ENCODE measurements around the gene CAPSL.
A peak's percentile ranks its signal among the peaks of the same experiment; 100 is the strongest.
"Not testable (repeated sequence)": the region's sequence is repeated elsewhere in the genome, so short reads cannot be mapped to it uniquely, and the experiment has no call there.

Gene CAPSL

DNA sequence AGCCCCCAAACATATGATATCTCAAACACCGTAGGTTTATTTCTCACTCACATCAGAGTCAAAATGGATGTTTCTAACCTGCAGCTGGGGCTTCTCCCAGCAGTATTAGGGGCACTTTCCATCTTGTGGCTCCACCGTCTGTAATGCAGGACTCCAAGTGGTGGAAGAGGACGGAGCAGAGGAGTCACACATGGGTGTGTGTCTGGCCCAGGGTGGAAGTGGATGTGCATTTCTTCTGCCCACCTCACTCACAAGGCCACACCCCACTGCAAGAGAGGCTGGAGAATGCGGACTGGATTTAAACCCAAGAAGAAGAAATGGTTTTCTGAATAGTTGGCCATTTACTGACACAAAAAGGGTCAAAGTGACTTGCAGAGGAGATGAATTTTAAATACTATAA, 67.8 kb downstream of the CAPSL start:
- no peak for DNase-seq

DNA sequence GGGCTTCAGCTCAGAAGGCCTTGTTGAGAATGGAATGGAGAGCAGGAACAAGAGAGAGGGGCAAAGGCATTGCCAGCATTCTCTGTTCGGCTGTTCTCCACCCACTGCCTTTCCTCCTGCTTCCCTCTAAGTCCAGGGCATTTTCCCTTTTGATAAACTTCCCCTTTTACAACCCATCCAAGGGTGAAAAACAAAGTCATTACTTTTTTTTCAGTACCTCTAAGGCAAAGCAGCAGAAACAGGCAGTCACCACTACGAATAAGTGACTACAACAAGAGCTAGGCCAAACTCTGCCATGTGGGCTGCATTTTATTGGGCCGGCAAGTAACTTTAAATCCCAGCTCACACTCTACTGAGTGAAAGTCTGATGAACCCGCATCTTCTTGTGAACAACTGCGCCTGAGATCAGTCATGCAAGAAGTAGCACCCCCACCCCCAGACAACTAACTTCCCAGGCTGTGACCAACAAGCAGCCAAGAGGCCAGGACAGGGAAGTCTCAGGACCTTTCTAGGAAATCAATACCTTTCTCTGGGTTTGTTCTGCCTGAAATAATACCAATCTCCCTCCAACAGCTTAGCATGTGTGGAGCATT, 68.6 kb downstream of the CAPSL start:
- DNase-seq, result no peak

DNA sequence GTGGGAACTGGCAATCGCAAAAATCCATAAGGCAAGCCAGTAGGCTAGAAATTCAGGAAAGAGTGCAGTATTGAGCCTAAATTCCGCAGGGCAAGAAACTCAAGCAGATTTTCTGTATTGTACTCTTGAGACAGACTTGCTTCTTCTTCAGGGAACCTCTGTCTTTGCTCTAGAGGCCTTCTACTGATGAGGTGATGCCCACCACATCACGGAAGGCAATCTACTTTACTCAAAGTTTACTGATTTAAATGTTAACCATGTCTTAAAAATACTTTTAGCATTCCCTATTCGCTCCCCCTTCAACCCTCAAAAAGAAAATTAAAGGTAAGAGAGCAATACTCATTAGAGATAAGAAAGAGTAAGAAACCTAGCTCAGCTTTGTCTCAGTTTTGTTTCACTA, 70.4 kb downstream of the CAPSL start:
- no peak for DNase-seq

DNA sequence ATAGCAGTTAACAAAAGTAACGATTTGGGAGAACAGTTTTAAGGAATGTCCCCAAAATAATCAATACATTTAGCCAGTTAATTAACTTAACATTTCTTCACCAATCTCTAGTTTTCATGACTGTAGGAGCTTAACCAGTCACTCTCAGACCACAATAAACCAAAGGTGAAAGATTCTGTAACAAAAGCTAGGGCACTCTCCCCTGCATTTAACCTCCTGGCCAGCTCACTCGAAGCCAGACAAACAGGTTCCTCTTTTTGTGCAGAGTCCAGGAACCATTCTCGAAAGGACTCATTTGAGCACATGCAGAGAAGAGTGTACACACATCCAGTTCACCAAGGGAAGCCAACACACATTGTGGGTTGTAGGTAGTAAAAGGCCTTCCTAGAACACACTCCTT, 75.3 kb downstream of the CAPSL start:
- DNase-seq, result no peak

DNA sequence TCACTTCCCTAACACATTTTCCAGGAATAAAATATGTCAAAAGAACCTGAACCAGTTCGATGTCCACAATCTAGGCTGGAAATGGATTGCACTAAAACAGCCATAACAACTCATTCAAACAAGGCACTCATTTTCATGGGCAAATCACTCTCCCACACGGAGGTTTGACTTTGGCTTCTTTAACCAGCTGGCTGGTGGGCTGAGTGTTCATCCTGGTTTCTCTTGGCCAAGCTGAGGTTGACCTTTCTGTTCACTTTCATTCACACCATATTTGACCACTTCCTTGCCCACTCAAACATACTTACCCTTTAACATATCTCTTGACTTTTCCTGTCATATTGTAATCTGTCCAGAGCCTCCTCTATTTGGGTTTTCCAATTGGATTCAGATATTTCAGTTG, 76.3 kb downstream of the CAPSL start:
- DNase-seq, result no peak

DNA sequence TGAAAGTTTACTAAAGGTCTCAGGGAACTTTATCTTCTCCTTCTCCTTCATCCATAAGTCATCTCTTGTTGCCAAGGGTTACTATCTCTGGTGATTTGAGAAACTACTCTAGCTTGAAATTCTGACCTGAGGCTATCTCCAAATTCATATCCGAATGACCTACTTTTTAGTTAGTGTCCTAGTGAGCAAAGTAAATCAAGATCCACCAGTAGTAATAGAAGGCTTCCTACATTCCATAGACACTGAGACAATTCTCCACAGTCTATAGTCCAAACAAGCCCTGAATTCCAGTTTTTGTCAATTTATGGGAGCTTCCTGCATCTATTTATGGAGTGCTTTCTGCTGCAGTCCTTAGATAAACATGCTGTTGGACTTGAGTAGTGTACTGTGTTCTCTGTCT, 76.7 kb downstream of the CAPSL start:
- DNase-seq, result no peak

DNA sequence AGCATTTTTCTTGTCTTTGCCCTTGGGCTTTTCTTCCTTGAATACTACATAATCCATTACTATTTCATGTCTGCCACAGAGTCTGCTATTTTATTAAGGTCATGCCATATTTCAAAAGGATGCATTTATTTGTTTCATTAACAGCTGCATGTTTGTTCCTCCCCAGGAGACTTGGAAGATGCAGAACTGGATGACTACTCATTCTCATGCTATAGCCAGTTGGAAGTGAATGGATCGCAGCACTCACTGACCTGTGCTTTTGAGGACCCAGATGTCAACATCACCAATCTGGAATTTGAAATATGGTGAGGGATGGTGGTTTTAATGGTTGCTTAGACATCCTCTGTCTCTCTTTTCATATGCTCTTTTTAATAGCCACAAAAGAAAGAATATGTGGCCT, 77.7 kb downstream of the CAPSL start:
- DNase-seq, result no peak

DNA sequence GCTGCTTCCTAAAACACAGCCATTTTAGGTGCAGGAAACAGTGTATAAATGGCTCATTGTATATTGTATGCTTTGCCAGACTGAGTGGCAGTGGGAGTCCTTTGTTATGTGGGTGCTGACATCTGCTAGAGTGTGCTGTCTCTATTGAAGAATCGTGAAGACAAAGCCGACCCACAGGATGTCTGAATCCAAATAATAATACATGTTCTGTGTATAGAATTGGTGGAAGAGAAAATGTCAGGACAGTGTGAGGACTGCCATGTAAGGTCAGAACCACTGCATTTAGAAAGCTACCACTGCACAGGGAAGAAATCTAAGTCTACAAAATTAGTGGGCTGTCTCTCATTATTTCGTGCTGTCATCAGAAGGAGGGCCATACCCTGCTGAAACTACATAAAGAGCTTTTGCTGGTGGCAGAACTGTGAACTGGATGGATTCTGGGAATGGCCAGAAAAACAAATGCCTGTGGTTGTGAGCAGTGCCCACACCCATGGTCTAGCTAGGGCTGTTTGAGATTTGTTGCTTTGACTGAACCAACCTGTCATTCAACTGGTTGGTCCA, 79.2 kb downstream of the CAPSL start:
- DNase-seq, result peak; percentile 10

DNA sequence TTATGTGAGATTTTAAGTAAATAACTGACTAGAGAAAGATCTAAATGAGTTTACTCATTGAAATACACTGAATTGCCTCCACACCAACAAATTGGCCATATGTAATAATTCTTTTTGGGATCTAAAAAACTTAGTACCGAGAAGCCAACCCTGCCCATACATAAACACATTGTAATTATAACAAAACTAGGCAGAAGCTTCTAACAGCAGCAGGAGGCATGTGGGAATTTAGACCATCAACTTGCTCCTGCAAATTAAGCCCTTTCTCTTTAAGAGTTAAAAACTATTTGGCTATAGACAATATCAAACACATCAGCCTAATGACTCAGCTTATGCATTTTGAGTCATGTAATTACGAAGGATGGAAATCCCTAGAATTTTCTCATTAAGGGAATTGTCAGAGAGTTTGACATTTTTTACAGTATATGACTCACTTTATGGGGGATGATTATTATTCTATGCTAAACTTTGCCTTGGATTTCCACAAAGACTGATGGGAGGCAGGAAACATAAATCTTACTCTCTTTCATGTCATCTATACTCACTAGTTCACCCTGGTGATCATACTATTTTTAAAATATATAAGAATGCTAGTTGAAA, 80.7 kb downstream of the CAPSL start:
- peak; percentile 92 for DNase-seq

DNA sequence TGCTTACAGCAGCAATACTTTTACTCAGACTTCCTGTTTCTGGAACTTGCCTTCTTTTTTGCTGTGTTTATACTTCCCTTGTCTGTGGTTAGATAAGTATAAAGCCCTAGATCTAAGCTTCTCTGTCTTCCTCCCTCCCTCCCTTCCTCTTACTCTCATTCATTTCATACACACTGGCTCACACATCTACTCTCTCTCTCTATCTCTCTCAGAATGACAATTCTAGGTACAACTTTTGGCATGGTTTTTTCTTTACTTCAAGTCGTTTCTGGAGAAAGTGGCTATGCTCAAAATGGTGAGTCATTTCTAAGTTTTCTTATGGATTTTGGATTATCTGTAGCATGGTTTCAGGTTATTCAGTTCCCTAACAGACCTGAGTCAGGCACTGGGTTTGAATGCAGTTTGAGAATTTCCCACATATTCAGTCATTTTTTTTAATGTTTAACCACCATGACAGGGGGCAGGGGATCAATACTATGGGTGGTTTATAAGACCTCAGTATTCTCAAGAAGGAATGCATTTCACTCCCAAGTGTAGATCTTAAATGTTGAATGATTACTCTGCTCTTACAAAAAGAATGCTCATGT, 81.6 kb downstream of the CAPSL start, which contains the start of gene IL7R:
TSS of gene IL7R (plus strand) at position 127 of the 587 bp plus-strand sequence. CDS start at position 214, 87 bp downstream.
- peak; percentile 61 for DNase-seq

DNA sequence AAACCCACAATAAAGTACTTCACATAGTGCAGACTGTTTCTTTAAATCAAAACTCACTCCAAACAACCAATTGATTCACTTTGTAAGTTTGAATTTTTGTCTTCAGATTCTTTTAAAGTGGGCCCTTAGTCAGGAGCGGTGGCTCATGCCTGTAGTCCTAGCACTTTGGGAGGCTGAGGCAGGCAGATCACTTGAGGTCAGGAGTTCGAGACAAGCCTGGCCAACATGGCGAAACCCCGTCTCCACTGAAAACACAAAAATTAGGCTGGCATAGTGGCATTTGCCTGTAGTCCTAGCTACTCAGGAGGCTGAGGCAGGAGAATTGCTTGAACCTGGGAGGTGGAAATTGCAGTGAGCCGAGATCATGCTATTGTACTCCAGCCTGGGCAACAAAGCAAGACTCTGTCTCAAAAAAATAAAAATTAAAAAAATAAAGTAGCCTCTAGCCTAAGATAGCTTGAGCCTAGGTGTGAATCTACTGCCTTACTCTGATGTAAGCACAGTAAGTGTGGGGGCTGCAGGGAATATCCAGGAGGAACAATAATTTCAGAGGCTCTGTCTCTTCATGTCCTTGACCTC, 82.1 kb downstream of the CAPSL start:
- DNase-seq, result not testable (repeated sequence)

DNA sequence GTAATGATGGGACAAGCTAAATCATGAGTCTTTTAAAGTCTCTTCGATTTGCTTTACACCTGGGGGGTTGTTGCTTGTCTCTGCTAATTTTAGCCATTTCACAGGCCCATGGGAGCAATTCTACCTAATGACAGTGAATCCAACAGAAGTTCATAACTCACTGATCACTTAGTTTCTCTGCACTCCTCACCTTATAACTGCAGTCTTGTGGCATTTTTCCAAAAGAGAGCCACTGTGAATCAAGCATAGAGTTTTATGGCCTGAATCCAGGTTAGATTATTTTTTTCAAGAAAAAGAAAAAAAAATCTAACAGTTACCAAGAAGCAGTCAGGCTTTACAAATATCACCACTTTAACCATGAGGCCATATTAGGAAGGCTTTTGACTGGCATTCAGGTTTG, 83.2 kb downstream of the CAPSL start:
- no peak for DNase-seq

Measured in HCEC 1CT (cell line).